Measurements from ENCODE around the gene KISS1R.
A peak's percentile ranks its signal among the peaks of the same experiment; 100 is the strongest.

Gene KISS1R

GRCh38 chr19:932648-933552 is 15.8 kb downstream of the KISS1R start:
- Mint-ChIP-seq H3K9me3 (no peaks in the 10 kb centered on the region), H3K4me1 (peaks cover 65% of the 10 kb centered on the region)

GRCh38 chr19:933553-933882 is 16.4 kb downstream of the KISS1R start:
- Mint-ChIP-seq H3K4me1 (peaks cover 65% of the 10 kb centered on the region), H3K36me3 (peaks cover 47% of the 10 kb centered on the region), H3K27me3 (no peaks in the 10 kb centered on the region), H3K27ac (peak overlapping the region; percentile 86), H3K4me3 (peak overlapping the region; percentile 79), H3K9me3 (no peaks in the 10 kb centered on the region)
- no peak for ATAC-seq

More at GRCh38 chr19:932648-933552, 15.8 kb downstream of the KISS1R start:
- Mint-ChIP-seq H3K27me3 (no peaks in the 10 kb centered on the region), H3K27ac (peak overlapping the region; percentile 86), H3K4me3 (peak overlapping the region; percentile 79), H3K36me3 (peaks cover 42% of the 10 kb centered on the region)
- peak; percentile 57 for ATAC-seq

GRCh38 chr19:934197-934840 is 17.2 kb downstream of the KISS1R start:
- Mint-ChIP-seq H3K4me1 (peaks cover 66% of the 10 kb centered on the region), H3K9me3 (no peaks in the 10 kb centered on the region), H3K4me3 (no peak overlapping the region), H3K36me3 (peaks cover 49% of the 10 kb centered on the region), H3K27me3 (no peaks in the 10 kb centered on the region), H3K27ac (peak overlapping the region; percentile 86)
- no peak for ATAC-seq

- ATAC-seq, result no peak
- no peaks in the 10 kb centered on the region for H3K27me3 Mint-ChIP-seq
- peaks cover 69% of the 10 kb centered on the region for H3K4me1 Mint-ChIP-seq
- H3K36me3 Mint-ChIP-seq, result peaks cover 52% of the 10 kb centered on the region
- H3K4me3 Mint-ChIP-seq, result no peak overlapping the region
- H3K27ac Mint-ChIP-seq, result no peak overlapping the region
- H3K9me3 Mint-ChIP-seq, result no peaks in the 10 kb centered on the region
Measured at GRCh38 chr19:934865-935479, 17.8 kb downstream of the KISS1R start.

- Mint-ChIP-seq H3K27me3 (no peaks in the 10 kb centered on the region), H3K9me3 (no peaks in the 10 kb centered on the region), H3K4me3 (no peak overlapping the region), H3K36me3 (peaks cover 56% of the 10 kb centered on the region), H3K27ac (peak overlapping the region; percentile 81), H3K4me1 (peaks cover 69% of the 10 kb centered on the region)
- ATAC-seq, result no peak
Measured at GRCh38 chr19:936175-936546, 19.0 kb downstream of the KISS1R start.

GRCh38 chr19:937259-937694 is 20.1 kb downstream of the KISS1R start:
- no peaks in the 10 kb centered on the region for H3K9me3 Mint-ChIP-seq
- no peaks in the 10 kb centered on the region for H3K27me3 Mint-ChIP-seq
- H3K4me3 Mint-ChIP-seq, result peak overlapping the region; percentile 5
- H3K27ac Mint-ChIP-seq, result peak overlapping the region; percentile 81
- H3K4me1 Mint-ChIP-seq, result peaks cover 69% of the 10 kb centered on the region
- ATAC-seq, result peak; percentile 77
- peaks cover 56% of the 10 kb centered on the region for H3K36me3 Mint-ChIP-seq

GRCh38 chr19:938233-938923 is 21.2 kb downstream of the KISS1R start:
- peak overlapping the region; percentile 81 for H3K27ac Mint-ChIP-seq
- no peaks in the 10 kb centered on the region for H3K9me3 Mint-ChIP-seq
- H3K4me3 Mint-ChIP-seq, result no peak overlapping the region

GRCh38 chr19:939439-939838 is 22.3 kb downstream of the KISS1R start:
- no peaks in the 10 kb centered on the region for H3K27me3 Mint-ChIP-seq
- no peak for ATAC-seq
- H3K9me3 Mint-ChIP-seq, result no peaks in the 10 kb centered on the region
- H3K36me3 Mint-ChIP-seq, result peaks cover 70% of the 10 kb centered on the region
- H3K4me1 Mint-ChIP-seq, result peaks cover 54% of the 10 kb centered on the region
- H3K27ac Mint-ChIP-seq, result peak overlapping the region; percentile 92
- H3K4me3 Mint-ChIP-seq, result peak overlapping the region; percentile 78

More at GRCh38 chr19:938233-938923, 21.2 kb downstream of the KISS1R start:
- ATAC-seq, result no peak
- H3K36me3 Mint-ChIP-seq, result peaks cover 60% of the 10 kb centered on the region
- peaks cover 58% of the 10 kb centered on the region for H3K4me1 Mint-ChIP-seq
- H3K27me3 Mint-ChIP-seq, result no peaks in the 10 kb centered on the region

GRCh38 chr19:939922-940321 is 22.8 kb downstream of the KISS1R start:
- Mint-ChIP-seq H3K36me3 (peaks cover 75% of the 10 kb centered on the region), H3K9me3 (no peaks in the 10 kb centered on the region), H3K4me1 (peaks cover 58% of the 10 kb centered on the region), H3K4me3 (peak overlapping the region; percentile 78), H3K27ac (peak overlapping the region; percentile 92), H3K27me3 (no peaks in the 10 kb centered on the region)
- no peak for ATAC-seq

- peak; percentile 76 for ATAC-seq
- Mint-ChIP-seq H3K9me3 (no peaks in the 10 kb centered on the region), H3K4me3 (peak overlapping the region; percentile 78), H3K4me1 (peaks cover 61% of the 10 kb centered on the region), H3K27ac (peak overlapping the region; percentile 92), H3K27me3 (no peaks in the 10 kb centered on the region), H3K36me3 (peaks cover 72% of the 10 kb centered on the region)
Measured at GRCh38 chr19:940591-941291, 23.6 kb downstream of the KISS1R start.

GRCh38 chr19:941292-942132 is 24.4 kb downstream of the KISS1R start:
- H3K9me3 Mint-ChIP-seq, result no peaks in the 10 kb centered on the region
- H3K4me1 Mint-ChIP-seq, result peaks cover 63% of the 10 kb centered on the region
- peak overlapping the region; percentile 76 for H3K4me3 Mint-ChIP-seq
- H3K27me3 Mint-ChIP-seq, result no peaks in the 10 kb centered on the region
- peak overlapping the region; percentile 92 for H3K27ac Mint-ChIP-seq
- H3K36me3 Mint-ChIP-seq, result peaks cover 68% of the 10 kb centered on the region
- ATAC-seq, result no peak

- H3K27ac Mint-ChIP-seq, result peak overlapping the region; percentile 92
- ATAC-seq, result no peak
- no peaks in the 10 kb centered on the region for H3K27me3 Mint-ChIP-seq
- peaks cover 62% of the 10 kb centered on the region for H3K36me3 Mint-ChIP-seq
- peaks cover 63% of the 10 kb centered on the region for H3K4me1 Mint-ChIP-seq
- no peaks in the 10 kb centered on the region for H3K9me3 Mint-ChIP-seq
- peak overlapping the region; percentile 36 for H3K4me3 Mint-ChIP-seq
Measured at GRCh38 chr19:942133-942645, 25.1 kb downstream of the KISS1R start.

GRCh38 chr19:943551-944170 is 26.5 kb downstream of the KISS1R start:
- ATAC-seq, result no peak
- no peaks in the 10 kb centered on the region for H3K9me3 Mint-ChIP-seq
- H3K27me3 Mint-ChIP-seq, result no peaks in the 10 kb centered on the region
- H3K36me3 Mint-ChIP-seq, result peaks cover 55% of the 10 kb centered on the region
- H3K4me1 Mint-ChIP-seq, result peaks cover 63% of the 10 kb centered on the region
- peak overlapping the region; percentile 78 for H3K27ac Mint-ChIP-seq
- H3K4me3 Mint-ChIP-seq, result no peak overlapping the region

Data from stimulated activated memory B cell treated with anti-CD40 and anti-IgM and Interleukin-4, amounts not matched to agents 10 μg/mL and 1 μg/mL and 100 μg/mL, for 72 hours (primary cell).